ENCODE results near the gene NKAIN2. TPM values are rescaled to one million over a fixed set of nuclear protein-coding genes. Genes with fewer than 3 reads are reported as not detected.

NKAIN2 gene
- total RNA-seq, 1 donor, result under 0.01 TPM

GRCh38 chr6:124074606-124075005 is 270.9 kb downstream of the NKAIN2 start:
- no peak for DNase-seq (ENCODE audit: low read depth)
- no peak overlapping the region for H3K4me3 ChIP-seq (ENCODE audit: low read depth, low read length)
- no peak for TF ChIP-seq CTCF (IDR thresholded peaks at IDR 0.05; ENCODE audit: insufficient read depth, low read length)

GRCh38 chr6:124076336-124077048 is 272.8 kb downstream of the NKAIN2 start:
- DNase-seq (ENCODE audit: low read depth), result no peak
- H3K4me3 ChIP-seq (ENCODE audit: low read depth, low read length), result no peak overlapping the region
- TF ChIP-seq CTCF (IDR thresholded peaks at IDR 0.05; ENCODE audit: insufficient read depth, low read length), result no peak

GRCh38 chr6:124078169-124078568 is 274.5 kb downstream of the NKAIN2 start:
- no peak overlapping the region for H3K4me3 ChIP-seq (ENCODE audit: low read depth, low read length)
- no peak for TF ChIP-seq CTCF (IDR thresholded peaks at IDR 0.05; ENCODE audit: insufficient read depth, low read length)
- DNase-seq (ENCODE audit: low read depth), result no peak

- H3K4me3 ChIP-seq (ENCODE audit: low read depth, low read length), result no peak overlapping the region
- DNase-seq (ENCODE audit: low read depth), result no peak
- no peak for TF ChIP-seq CTCF (IDR thresholded peaks at IDR 0.05; ENCODE audit: insufficient read depth, low read length)
Observed at GRCh38 chr6:124080483-124080882, 276.8 kb downstream of the NKAIN2 start.

GRCh38 chr6:124090491-124090890 is 286.8 kb downstream of the NKAIN2 start:
- no peak overlapping the region for H3K4me3 ChIP-seq (ENCODE audit: low read depth, low read length)
- TF ChIP-seq CTCF (IDR thresholded peaks at IDR 0.05; ENCODE audit: insufficient read depth, low read length), result no peak
- DNase-seq (ENCODE audit: low read depth), result no peak

GRCh38 chr6:124099520-124099919 is 295.9 kb downstream of the NKAIN2 start:
- no peak for TF ChIP-seq CTCF (IDR thresholded peaks at IDR 0.05; ENCODE audit: insufficient read depth, low read length)
- H3K4me3 ChIP-seq (ENCODE audit: low read depth, low read length), result no peak overlapping the region
- DNase-seq (ENCODE audit: low read depth), result no peak

- no peak for DNase-seq (ENCODE audit: low read depth)
- TF ChIP-seq CTCF (IDR thresholded peaks at IDR 0.05; ENCODE audit: insufficient read depth, low read length), result no peak
- no peak overlapping the region for H3K4me3 ChIP-seq (ENCODE audit: low read depth, low read length)
Observed at GRCh38 chr6:124110514-124110913, 306.8 kb downstream of the NKAIN2 start.

Measured in fibroblast of the aortic adventitia (primary cell).